ENCODE measurements around the gene MUC4.

DNA sequence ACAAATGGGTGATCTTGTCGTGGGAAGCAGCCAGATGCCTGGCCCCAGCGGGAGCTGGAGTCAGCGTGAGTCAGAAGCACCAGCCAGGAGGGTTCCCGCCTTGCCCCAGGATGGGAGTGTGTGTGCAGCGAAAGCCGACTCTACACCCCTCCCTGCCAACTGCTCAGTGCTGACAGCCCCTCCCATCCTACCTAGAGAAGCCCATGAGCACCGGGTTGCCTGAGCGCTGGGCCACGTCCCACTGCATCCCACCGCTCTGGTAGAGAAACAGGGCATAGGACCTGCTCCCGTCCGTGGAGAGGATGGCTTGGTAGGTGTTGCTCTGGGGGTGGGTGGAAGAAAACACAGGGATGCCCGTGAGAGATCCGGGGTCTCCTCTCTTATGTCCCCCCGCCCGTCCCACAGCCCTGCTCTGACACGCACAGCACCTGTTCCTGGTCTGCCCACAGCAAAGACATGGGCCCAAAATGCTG, 42.9 kb downstream of the MUC4 start:
- TF ChIP-seq EZH2 (IDR thresholded peaks at IDR 0.05; ENCODE audit: borderline replicate concordance, control insufficient read depth, low read depth, low read length) (no peak), BCL11A (IDR thresholded peaks at IDR 0.05; ENCODE audit: low read depth, low read length) (no peak), ASH2L (IDR thresholded peaks at IDR 0.05; ENCODE audit: borderline replicate concordance, low read depth) (no peak), NR2F1 (conservative IDR thresholded peaks at IDR 0.05) (no peak), POLR2A (IDR thresholded peaks at IDR 0.05; ENCODE audit: low read depth, low read length) (no peak), GABPA (IDR thresholded peaks at IDR 0.05; ENCODE audit: low read depth) (no peak), JUNB (IDR thresholded peaks at IDR 0.05) (no peak), HCFC1 (IDR thresholded peaks at IDR 0.05; ENCODE audit: low read length) (no peak), ZNF217 (IDR thresholded peaks at IDR 0.05) (no peak), TCF7 (IDR thresholded peaks at IDR 0.05; ENCODE audit: borderline replicate concordance) (no peak)
- TF ChIP-seq, protein P1, sequence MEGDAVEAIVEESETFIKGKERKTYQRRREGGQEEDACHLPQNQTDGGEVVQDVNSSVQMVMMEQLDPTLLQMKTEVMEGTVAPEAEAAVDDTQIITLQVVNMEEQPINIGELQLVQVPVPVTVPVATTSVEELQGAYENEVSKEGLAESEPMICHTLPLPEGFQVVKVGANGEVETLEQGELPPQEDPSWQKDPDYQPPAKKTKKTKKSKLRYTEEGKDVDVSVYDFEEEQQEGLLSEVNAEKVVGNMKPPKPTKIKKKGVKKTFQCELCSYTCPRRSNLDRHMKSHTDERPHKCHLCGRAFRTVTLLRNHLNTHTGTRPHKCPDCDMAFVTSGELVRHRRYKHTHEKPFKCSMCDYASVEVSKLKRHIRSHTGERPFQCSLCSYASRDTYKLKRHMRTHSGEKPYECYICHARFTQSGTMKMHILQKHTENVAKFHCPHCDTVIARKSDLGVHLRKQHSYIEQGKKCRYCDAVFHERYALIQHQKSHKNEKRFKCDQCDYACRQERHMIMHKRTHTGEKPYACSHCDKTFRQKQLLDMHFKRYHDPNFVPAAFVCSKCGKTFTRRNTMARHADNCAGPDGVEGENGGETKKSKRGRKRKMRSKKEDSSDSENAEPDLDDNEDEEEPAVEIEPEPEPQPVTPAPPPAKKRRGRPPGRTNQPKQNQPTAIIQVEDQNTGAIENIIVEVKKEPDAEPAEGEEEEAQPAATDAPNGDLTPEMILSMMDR (IDR thresholded peaks at IDR 0.05 in 2 of 3, conservative IDR thresholded peaks at IDR 0.05 in 1 of 3; ENCODE audit: control insufficient read depth in 2 of 3, extremely low read depth in 1 of 3, insufficient read depth in 1 of 3, low read depth in 3 of 3, low read length in 3 of 3) = no peak
- TF ChIP-seq, protein P2, sequence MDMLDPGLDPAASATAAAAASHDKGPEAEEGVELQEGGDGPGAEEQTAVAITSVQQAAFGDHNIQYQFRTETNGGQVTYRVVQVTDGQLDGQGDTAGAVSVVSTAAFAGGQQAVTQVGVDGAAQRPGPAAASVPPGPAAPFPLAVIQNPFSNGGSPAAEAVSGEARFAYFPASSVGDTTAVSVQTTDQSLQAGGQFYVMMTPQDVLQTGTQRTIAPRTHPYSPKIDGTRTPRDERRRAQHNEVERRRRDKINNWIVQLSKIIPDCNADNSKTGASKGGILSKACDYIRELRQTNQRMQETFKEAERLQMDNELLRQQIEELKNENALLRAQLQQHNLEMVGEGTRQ (IDR thresholded peaks at IDR 0.05; ENCODE audit: borderline replicate concordance, low read depth, low read length) = no peak

Data from GM12878 (cell line).